Inflammatory macrophage treated with lipopolysaccharide for 4 hours (primary cell): ENCODE data around the gene SLC41A3.
"Not testable (repeated sequence)": the region's sequence is repeated elsewhere in the genome, so short reads cannot be mapped to it uniquely, and the experiment has no call there.

Experiments
- DNase-seq: peaks from one replicate; pipeline ENCODE4 v3.0.0-alpha.2; 2020

The SLC41A3 gene

DNA sequence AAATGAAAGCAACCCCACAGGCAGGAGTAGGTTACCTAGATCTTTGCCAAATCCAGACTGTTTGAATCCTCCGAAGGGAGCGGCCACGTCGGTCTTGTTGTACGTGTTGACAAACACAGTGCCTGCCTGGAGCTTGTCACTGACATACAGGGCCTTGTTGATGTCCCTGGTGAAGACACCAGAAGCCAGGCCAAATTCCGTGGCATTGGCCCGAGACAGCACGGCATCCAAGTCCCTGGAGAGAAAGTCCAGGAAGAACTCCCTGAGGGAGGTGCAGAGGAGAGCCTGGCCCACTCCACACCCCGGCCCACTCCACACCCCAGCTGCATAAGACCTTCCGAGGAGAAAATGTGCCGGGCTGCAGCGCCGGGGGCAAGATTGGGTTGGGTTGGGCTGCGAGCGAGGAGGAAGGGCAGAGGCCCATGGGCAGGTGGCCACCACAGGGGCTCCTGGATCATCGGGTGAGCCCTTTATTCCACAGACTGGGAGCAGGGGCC lies 21.8 kb upstream of the SLC41A3 start:
- no peak for DNase-seq

GRCh38 chr3:126104742-126105605 lies 21.1 kb upstream of the SLC41A3 start:
- no peak for DNase-seq

DNA sequence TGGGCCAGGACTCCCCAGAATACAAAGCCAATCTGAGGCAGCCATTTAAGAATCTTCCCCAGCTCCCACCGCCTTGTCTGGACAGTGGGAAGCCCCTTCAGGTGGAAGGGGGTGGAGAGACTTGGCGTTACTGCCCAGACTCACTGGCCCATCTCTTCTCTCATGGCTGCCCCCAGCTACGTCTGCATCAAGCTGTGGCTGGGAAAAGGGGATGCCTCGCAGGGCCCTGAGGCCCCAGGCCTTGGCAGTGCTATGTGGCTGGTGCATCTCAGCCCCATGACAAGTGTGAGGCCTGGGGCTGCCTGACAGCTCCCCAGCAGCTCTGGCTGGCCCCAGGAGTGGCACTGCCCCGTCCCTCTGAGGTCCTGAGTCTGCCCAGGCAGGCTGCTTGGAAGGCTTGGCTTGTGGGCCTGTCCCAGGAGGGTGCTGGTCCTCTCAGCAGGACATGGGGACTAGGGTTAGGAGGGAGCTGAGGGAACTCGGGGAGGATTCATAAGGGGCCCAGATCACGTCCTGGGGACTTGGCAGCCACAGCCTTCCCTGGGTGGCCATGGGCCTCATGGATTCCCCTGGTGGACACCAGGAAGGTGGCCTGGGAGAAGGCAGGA lies 20.2 kb upstream of the SLC41A3 start:
- DNase-seq = no peak

DNA sequence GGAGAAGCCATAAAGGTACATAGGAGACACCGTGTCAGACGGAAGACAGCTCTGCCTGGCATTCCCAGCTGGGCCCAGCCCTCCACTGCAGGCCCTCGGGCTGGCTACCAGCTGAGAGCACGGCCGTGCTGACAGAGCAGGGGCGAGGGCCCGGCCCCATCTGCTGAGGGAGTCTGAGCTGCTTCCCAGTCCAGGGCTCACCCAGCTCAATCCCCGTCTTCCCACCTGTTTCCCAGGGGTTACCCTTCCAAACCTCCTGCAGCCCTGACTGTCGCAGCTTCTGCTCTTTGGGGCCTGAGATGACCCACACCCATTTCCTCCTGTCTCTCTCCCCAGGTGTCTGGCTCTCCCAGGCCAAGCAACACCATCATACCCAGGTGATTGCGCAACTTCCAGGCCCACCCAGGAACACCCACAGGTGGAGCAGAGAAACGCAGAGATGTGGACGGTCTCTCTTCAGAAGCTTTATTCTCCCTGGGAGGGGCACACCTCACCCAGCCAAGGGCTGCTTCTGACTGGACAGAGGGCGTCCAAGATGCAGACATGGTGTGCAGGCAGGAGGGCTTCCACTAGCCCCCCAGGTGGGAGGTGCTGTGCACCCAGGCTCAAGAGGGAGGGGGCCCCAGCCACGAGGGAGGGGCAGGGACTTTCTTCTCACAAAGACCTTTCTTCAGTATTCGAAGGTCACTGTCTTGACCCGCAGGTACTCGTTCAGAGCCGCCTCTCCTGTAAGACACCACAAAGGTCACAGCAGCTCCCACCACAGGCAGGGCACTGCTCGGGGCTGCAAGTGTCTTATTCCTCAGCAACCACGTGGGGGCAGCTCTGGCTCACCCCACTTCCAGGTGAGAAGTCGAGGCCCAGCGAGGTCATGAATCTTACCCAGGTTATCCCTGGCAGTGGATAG lies 19.4 kb upstream of the SLC41A3 start:
- DNase-seq = no peak

DNA sequence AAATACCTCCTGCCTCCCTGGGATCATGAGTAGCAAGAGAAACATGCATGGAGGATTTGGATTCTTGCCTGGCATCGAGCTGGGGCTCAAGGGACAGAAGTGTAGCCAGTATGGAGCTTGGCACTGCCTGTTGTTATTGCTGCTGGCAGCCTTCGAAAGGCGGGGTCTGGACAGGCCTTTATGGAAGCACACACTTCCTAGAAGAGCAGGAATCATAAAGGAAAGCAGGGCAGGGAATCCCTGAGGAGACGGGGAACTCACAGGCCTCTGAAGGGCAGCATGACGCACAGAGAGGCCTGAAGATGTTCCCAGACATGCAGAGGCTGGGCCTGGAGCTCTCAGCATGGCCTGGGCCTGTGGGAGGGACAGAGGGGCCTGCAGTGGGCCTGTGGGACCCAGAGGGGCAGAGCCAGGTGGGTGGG lies 18.6 kb upstream of the SLC41A3 start:
- no peak for DNase-seq

- DNase-seq = no peak
Observed at GRCh38 chr3:126102011-126102410, 18.1 kb upstream of the SLC41A3 start.

- no peak for DNase-seq
Observed at GRCh38 chr3:126101521-126101982, 17.6 kb upstream of the SLC41A3 start.

- no peak for DNase-seq
Observed at GRCh38 chr3:126100634-126101301, 16.8 kb upstream of the SLC41A3 start.

GRCh38 chr3:126100269-126100633 lies 16.3 kb upstream of the SLC41A3 start:
- DNase-seq = no peak

GRCh38 chr3:126098391-126098858 lies 14.5 kb upstream of the SLC41A3 start:
- DNase-seq = no peak

DNA sequence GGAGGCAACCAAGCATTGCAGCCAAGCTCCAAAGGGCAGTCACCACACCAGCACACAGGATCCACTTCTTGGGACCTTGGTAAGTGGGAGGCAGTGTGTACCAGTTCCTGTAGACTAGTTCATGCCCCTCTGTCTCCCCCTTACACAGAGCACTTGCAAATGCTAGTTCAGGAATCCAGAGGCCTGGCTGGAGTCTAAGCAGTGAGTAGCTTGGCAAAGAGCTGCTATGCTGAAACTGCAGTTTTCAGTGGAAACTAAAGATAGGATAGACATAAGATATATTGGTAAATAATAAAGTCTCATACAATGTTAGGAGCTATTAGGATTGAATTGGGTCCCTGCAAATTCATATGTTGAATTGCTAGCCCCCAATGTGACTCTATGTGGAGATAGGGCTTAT lies 13.9 kb upstream of the SLC41A3 start:
- no peak for DNase-seq

GRCh38 chr3:126096274-126096673 lies 12.3 kb upstream of the SLC41A3 start:
- not testable (repeated sequence) for DNase-seq

- not testable (repeated sequence) for DNase-seq
Observed at GRCh38 chr3:126092128-126092527, 8.2 kb upstream of the SLC41A3 start.

- no peak for DNase-seq
Observed at GRCh38 chr3:126087552-126088175, 3.7 kb upstream of the SLC41A3 start.

- no peak for DNase-seq
Observed at GRCh38 chr3:126085841-126086240, 1.9 kb upstream of the SLC41A3 start.

- DNase-seq = no peak
Observed at GRCh38 chr3:126085276-126085675, 1.4 kb upstream of the SLC41A3 start.

DNA sequence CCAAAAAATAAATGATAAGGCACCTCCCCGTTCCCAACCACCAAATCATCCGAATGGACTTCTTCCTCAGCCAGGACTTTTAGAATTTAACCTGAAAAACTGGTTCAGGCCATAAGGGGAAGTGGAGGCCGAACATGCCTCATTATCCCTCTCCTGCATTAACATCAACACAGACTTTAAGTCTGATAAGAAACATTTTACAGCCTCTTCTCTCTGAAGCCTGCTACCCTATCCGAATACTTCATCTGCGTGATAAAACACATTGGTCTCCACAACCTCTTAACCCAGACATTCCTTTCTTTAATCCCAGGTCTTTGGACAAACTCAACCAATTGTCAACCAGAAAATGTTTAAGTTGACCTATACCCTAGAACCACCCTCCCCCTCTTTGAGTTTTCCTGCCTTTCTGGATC lies 850 bp upstream of the SLC41A3 start:
- no peak for DNase-seq

DNA sequence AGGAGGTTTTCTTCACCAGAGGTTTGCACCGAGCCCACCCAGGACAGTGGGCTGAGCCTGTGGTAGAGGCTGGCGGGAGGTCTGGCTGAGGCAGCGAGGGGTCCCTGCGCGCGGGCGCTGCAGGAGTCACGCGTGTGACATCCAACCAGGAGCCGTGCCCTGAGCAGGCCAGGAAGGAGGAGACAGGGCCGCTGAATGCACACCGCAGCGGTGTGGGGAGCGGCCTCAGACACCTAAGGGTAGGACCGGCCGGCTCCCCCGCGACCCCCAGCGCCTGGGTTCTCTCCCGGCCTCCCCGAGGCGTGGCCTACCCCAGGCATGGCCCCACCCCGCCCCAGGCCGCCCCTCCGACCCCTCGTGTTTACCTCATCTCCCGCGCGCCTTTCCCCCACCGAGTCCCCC lies 412 bp downstream of the SLC41A3 start:
- DNase-seq = peak; percentile 4

DNA sequence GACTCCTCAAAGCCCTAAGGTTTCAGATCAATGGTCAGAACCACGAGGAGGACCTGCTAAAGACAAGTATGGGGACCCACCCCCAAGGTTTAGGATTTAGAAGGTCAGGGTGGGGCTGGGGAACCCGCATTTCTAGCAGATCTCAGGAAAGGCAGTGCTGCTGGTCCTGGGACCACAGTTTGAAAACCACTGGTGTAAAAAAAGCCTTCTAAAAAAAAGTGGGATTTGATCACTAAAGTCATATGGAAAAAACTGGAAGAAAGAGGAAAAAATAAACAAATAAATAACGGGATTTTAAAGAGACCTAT lies 832 bp downstream of the SLC41A3 start:
- DNase-seq = no peak

GRCh38 chr3:126082362-126083137 lies 1.4 kb downstream of the SLC41A3 start:
- no peak for DNase-seq

GRCh38 chr3:126081618-126082361 lies 2.1 kb downstream of the SLC41A3 start:
- no peak for DNase-seq
